Measurements from ENCODE around the gene LRRC63.
A peak's percentile ranks its signal among the peaks of the same experiment; 100 is the strongest.
"Not testable (repeated sequence)": the region's sequence is repeated elsewhere in the genome, so short reads cannot be mapped to it uniquely, and the experiment has no call there.

LRRC63 gene

GRCh38 chr13:46211483-46212351 is at the start of gene LRRC63:
Gene LRRC63 (plus strand): TSS chr13:46211928. CDS start chr13:46213035, 1,107 bp downstream.
- peak; percentile 81 to 87 for DNase-seq (ENCODE audit: low read depth in 2 of 2)

- not testable (repeated sequence) for DNase-seq (ENCODE audit: low read depth in 2 of 2)
These were observed 49.0 kb upstream of the LRRC63 start for GRCh38 chr13:46162741-46163140.

- DNase-seq (ENCODE audit: low read depth in 2 of 2), result no peak
These were observed 47.1 kb upstream of the LRRC63 start for GRCh38 chr13:46164661-46165060.

- DNase-seq (ENCODE audit: low read depth in 2 of 2), result peak in 1 of 2 donors; percentile 34
These were observed 46.1 kb upstream of the LRRC63 start for GRCh38 chr13:46165485-46166223.

- no peak for DNase-seq (ENCODE audit: low read depth in 2 of 2)
These were observed 45.5 kb upstream of the LRRC63 start for GRCh38 chr13:46166224-46166584.

- no peak for DNase-seq (ENCODE audit: low read depth in 2 of 2)
These were observed 44.6 kb upstream of the LRRC63 start for GRCh38 chr13:46166947-46167610.

GRCh38 chr13:46168341-46168740 is 43.4 kb upstream of the LRRC63 start:
- peak in 1 of 2 donors; percentile 42 for DNase-seq (ENCODE audit: low read depth in 2 of 2)

- DNase-seq (ENCODE audit: low read depth in 2 of 2), result no peak
These were observed 42.9 kb upstream of the LRRC63 start for GRCh38 chr13:46168783-46169182.

GRCh38 chr13:46169758-46170157 is 42.0 kb upstream of the LRRC63 start:
- DNase-seq (ENCODE audit: low read depth in 2 of 2), result no peak

- DNase-seq (ENCODE audit: low read depth in 2 of 2), result no peak
These were observed 41.5 kb upstream of the LRRC63 start for GRCh38 chr13:46170268-46170667.

- DNase-seq (ENCODE audit: low read depth in 2 of 2), result no peak
These were observed 41.0 kb upstream of the LRRC63 start for GRCh38 chr13:46170687-46171086.

- DNase-seq (ENCODE audit: low read depth in 2 of 2), result no peak
These were observed 40.5 kb upstream of the LRRC63 start for GRCh38 chr13:46171217-46171616.

- no peak for DNase-seq (ENCODE audit: low read depth in 2 of 2)
These were observed 40.0 kb upstream of the LRRC63 start for GRCh38 chr13:46171739-46172138.

GRCh38 chr13:46172531-46172991 is 39.2 kb upstream of the LRRC63 start:
- peak in 1 of 2 donors; percentile 38 for DNase-seq (ENCODE audit: low read depth in 2 of 2)

- peak in 1 of 2 donors; percentile 27 for DNase-seq (ENCODE audit: low read depth in 2 of 2)
These were observed 38.1 kb upstream of the LRRC63 start for GRCh38 chr13:46173656-46174055.

GRCh38 chr13:46176756-46177155 is 35.0 kb upstream of the LRRC63 start:
- DNase-seq (ENCODE audit: low read depth in 2 of 2), result no peak

GRCh38 chr13:46178143-46178542 is 33.6 kb upstream of the LRRC63 start:
- DNase-seq (ENCODE audit: low read depth in 2 of 2), result no peak

- no peak for DNase-seq (ENCODE audit: low read depth in 2 of 2)
These were observed 32.9 kb upstream of the LRRC63 start for GRCh38 chr13:46178821-46179220.

- DNase-seq (ENCODE audit: low read depth in 2 of 2), result peak; percentile 66 to 70
These were observed 32.2 kb upstream of the LRRC63 start for GRCh38 chr13:46179491-46179908.

GRCh38 chr13:46179969-46180763 is 31.6 kb upstream of the LRRC63 start:
- no peak for DNase-seq (ENCODE audit: low read depth in 2 of 2)

- no peak for DNase-seq (ENCODE audit: low read depth in 2 of 2)
These were observed 30.3 kb upstream of the LRRC63 start for GRCh38 chr13:46181377-46181839.

All from stimulated activated CD8-positive, alpha-beta memory T cell treated with anti-CD3 and anti-CD28 coated beads, Interleukin-15, amount 100 ng/mL, for 48 hours (primary cell).